Upper lobe of left lung (tissue), 6 donors: Measurements from ENCODE around the gene DOCK7. TPM values are rescaled to one million over a fixed set of nuclear protein-coding genes. Genes with fewer than 3 reads are reported as not detected.
"Not testable (repeated sequence)": the region's sequence is repeated elsewhere in the genome, so short reads cannot be mapped to it uniquely, and the experiment has no call there.

Experiments
- ATAC-seq, 2 donors: fragments of 200-7000 bp; cut with Tn5 transposase; one replicate each; pipeline ENCODE4 v1.9.1; 2022; ENCODE audit warnings: mild to moderate bottlenecking in 2 of 2, moderate library complexity in 2 of 2; ENCODE audit not compliant: low FRiP score in 2 of 2
- DNase-seq, 2 donors: peaks; one replicate each; pipeline ENCODE4 v3.0.0-alpha.2; 2019 to 2020
- H3K27ac ChIP-seq, 4 donors: fragments of 200-600 bp; sonication (generic); one replicate each; pipeline ENCODE4 v1.5.1; 2016 to 2019
- H3K27me3 ChIP-seq, 4 donors: fragments of 200-600 bp; sonication (generic); one replicate each; pipeline ENCODE4 v1.5.1; 2017 to 2019
- H3K36me3 ChIP-seq, 4 donors: fragments of 200-600 bp; sonication (generic); one replicate each; pipeline ENCODE4 v1.5.1; 2016 to 2019
- H3K4me1 ChIP-seq, 4 donors: fragments of 200-600 bp; sonication (generic); one replicate each; pipeline ENCODE4 v1.5.1; 2018 to 2019
- H3K4me3 ChIP-seq, 4 donors: fragments of 200-600 bp; sonication (generic); one replicate each; pipeline ENCODE4 v1.5.1; 2017 to 2019; ENCODE audit warnings: mild to moderate bottlenecking in 2 of 4, moderate library complexity in 1 of 4
- H3K9me3 ChIP-seq, 4 donors: fragments of 200-600 bp; sonication (generic); one replicate each; pipeline ENCODE4 v1.5.1; 2018 to 2019
- EP300 ChIP-seq, 4 donors: sonication (generic); formaldehyde crosslinking; IDR thresholded peaks; one replicate each; pipeline ENCODE4 v1.5.1; 2017; ENCODE audit warnings: antibody characterized with exemption in 4 of 4, control low read depth in 2 of 4
- POLR2A ChIP-seq, 4 donors: fragments of 450-650 bp; IDR thresholded peaks; one replicate each; pipeline ENCODE4 v1.5.1; 2016 to 2017; ENCODE audit warnings: antibody characterized with exemption in 4 of 4, mild to moderate bottlenecking in 2 of 4
- POLR2AphosphoS5 ChIP-seq, 2 donors: sonication (generic); formaldehyde crosslinking; IDR thresholded peaks; one replicate each; pipeline ENCODE4 v1.5.1; 2017; ENCODE audit warnings: antibody characterized with exemption in 2 of 2
- WGBS, 2 donors: methylation state at CpG; one replicate each; pipeline ENCODE4 v1.1.5; 2017 to 2018; 5-methylcytosine and 5-hydroxymethylcytosine counted together
- total RNA-seq, 6 donors: library from RNA; depleted of rRNA in 4 of 6; stranded (reverse); fragments of >200 nt in 4 of 6; gene quantifications; one replicate each; pipeline versions ENCODE4 v1.1.0 to v1.2.1, GENCODE V29; 2016 to 2021
- TF ChIP-seq, protein P1 (sequence below), 6 experiments: fragments of 450-650 bp in 4 of 6; fragments of 200-600 bp in 2 of 6; sonication (generic) in 2 of 6; IDR thresholded peaks; one replicate each; pipeline ENCODE4 v1.5.1; 2016 to 2019; ENCODE audit warnings: antibody characterized with exemption in 6 of 6
- donor health status: DM: no; HTN: no; CAD: no; lungs with moderate emphysema.
- donor health status: DM: no; HTN: yes; CAD: no; lungs with severe emphysema.

The DOCK7 gene
- total RNA-seq, 6 donors from 2014 or later = 19.4 to 31.9 (median 26.4) TPM

DNA sequence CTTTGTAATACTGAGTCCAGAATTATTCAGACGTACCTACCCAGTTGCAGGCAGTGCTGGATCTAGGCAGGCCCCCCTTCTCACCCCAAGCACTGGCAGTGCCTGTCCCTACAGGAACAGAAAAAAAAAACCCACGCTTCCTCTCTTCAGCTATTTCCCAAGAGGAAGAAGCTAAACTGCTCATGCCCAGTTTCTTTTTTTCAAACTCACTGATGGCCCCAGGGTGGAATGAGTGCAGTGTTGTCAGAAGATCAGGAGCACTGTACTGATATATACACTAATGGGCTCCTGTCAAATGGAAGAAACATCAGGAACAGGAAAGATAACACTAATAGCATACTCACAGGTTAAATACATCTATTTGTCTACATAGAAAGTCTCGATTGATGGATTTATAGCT lies 28.2 kb upstream of the DOCK7 start:
- no peak for DNase-seq
- H3K27me3 ChIP-seq = no peaks in the 10 kb centered on the region
- no peak overlapping the region for H3K4me3 ChIP-seq
- ATAC-seq = peak in 1 of 2 donors; percentile 65
- H3K36me3 ChIP-seq = no peaks in the 10 kb centered on the region
- H3K9me3 ChIP-seq = no peaks in the 10 kb centered on the region
- WGBS, 2 donors = 57 to 61% methylated on average over 3 of the region's 3 CpGs
- no peaks in the 10 kb centered on the region for H3K4me1 ChIP-seq
- no peak overlapping the region for H3K27ac ChIP-seq
- TF ChIP-seq EP300 (IDR thresholded peaks at IDR 0.05) (no peak), POLR2A (IDR thresholded peaks at IDR 0.05) (no peak), POLR2AphosphoS5 (IDR thresholded peaks at IDR 0.05) (no peak)
- TF ChIP-seq, protein P1, sequence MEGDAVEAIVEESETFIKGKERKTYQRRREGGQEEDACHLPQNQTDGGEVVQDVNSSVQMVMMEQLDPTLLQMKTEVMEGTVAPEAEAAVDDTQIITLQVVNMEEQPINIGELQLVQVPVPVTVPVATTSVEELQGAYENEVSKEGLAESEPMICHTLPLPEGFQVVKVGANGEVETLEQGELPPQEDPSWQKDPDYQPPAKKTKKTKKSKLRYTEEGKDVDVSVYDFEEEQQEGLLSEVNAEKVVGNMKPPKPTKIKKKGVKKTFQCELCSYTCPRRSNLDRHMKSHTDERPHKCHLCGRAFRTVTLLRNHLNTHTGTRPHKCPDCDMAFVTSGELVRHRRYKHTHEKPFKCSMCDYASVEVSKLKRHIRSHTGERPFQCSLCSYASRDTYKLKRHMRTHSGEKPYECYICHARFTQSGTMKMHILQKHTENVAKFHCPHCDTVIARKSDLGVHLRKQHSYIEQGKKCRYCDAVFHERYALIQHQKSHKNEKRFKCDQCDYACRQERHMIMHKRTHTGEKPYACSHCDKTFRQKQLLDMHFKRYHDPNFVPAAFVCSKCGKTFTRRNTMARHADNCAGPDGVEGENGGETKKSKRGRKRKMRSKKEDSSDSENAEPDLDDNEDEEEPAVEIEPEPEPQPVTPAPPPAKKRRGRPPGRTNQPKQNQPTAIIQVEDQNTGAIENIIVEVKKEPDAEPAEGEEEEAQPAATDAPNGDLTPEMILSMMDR (IDR thresholded peaks at IDR 0.05) = no peak

DNA sequence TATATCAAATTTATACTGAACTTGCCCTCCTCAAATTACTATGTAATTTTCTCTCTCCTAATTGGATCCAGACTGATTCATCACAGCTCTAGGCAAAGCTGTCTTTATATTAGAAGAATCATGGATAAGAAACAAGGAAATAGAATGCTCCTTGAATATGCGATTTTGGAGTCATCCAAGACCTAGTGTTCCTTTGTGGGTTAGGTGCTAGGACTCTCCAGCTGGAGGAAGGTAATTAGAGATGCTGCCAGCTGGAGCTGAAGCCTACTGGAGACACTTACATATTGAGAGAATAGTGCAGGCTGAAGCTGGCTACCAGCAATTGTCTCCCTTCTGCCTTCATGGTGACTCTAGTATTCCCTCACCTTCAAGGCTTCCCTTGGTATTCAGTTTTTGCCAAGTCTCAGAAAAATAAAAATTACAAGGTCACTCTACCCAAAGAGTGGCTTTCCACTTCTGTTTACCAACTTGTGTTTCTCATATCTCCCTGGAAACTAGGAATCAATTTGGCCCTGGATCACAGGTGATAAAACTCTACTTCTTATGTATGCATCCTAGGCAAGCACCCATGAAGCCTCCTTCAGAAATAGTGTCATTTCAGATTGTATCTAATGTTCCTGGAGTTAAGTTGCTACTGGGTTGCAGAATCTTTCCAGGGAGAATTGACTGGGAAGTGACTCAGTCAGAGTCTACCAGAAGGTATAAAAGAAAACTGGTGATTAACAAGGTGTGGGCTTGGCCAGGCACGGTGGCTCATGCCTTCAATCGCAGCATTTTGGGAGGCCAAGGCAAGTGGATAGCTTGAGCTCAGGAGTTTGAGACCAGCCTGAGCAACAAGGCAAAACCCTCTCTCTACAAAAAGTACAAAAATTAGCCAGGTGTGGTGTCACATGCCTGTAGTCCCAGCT lies 24.4 kb upstream of the DOCK7 start:
- H3K9me3 ChIP-seq = no peaks in the 10 kb centered on the region
- no peak overlapping the region for H3K4me3 ChIP-seq
- H3K27ac ChIP-seq = no peak overlapping the region
- no peak for TF ChIP-seq EP300 (IDR thresholded peaks at IDR 0.05)
- TF ChIP-seq, protein P1 (IDR thresholded peaks at IDR 0.05) = no peak
- TF ChIP-seq POLR2A (IDR thresholded peaks at IDR 0.05) = no peak
- no peak for TF ChIP-seq POLR2AphosphoS5 (IDR thresholded peaks at IDR 0.05)
- 87 to 94% methylated on average over 3 of the region's 3 CpGs for WGBS, 2 donors
- H3K4me1 ChIP-seq = no peaks in the 10 kb centered on the region
- no peak for DNase-seq
- no peak for ATAC-seq
- H3K36me3 ChIP-seq = no peaks in the 10 kb centered on the region
- H3K27me3 ChIP-seq = no peaks in the 10 kb centered on the region

DNA sequence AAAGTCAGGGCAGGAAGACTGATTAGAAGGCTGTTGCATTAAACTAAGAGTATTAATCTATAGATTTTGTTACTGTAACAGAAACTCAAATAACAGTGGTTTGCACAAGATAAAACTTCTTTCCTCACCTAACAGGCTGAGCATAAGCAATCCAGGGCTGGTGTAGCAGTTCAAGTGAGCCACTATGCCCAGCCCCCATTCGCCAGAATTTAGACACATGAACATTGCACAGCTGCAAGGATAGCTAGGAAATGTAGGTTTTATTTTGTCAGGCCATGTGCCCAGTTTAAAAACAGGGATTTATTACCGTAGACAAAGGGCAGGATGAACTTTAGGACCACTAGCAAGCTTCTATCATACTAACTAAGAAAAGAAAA lies 19.5 kb upstream of the DOCK7 start:
- TF ChIP-seq POLR2A (IDR thresholded peaks at IDR 0.05) = no peak
- no peak for TF ChIP-seq POLR2AphosphoS5 (IDR thresholded peaks at IDR 0.05)
- TF ChIP-seq, protein P1 (IDR thresholded peaks at IDR 0.05) = no peak
- no peak for TF ChIP-seq EP300 (IDR thresholded peaks at IDR 0.05)
- no peak overlapping the region for H3K4me3 ChIP-seq
- no peaks in the 10 kb centered on the region for H3K4me1 ChIP-seq
- 75 to 82% methylated on average over 2 of the region's 2 CpGs for WGBS, 2 donors
- ATAC-seq (no peak), DNase-seq (no peak)
- no peak overlapping the region for H3K27ac ChIP-seq
- H3K36me3 ChIP-seq = no peaks in the 10 kb centered on the region
- peaks cover 0 to 3% (median 0%) of the 10 kb centered on the region in 4 donors for H3K9me3 ChIP-seq
- H3K27me3 ChIP-seq = no peaks in the 10 kb centered on the region

DNA sequence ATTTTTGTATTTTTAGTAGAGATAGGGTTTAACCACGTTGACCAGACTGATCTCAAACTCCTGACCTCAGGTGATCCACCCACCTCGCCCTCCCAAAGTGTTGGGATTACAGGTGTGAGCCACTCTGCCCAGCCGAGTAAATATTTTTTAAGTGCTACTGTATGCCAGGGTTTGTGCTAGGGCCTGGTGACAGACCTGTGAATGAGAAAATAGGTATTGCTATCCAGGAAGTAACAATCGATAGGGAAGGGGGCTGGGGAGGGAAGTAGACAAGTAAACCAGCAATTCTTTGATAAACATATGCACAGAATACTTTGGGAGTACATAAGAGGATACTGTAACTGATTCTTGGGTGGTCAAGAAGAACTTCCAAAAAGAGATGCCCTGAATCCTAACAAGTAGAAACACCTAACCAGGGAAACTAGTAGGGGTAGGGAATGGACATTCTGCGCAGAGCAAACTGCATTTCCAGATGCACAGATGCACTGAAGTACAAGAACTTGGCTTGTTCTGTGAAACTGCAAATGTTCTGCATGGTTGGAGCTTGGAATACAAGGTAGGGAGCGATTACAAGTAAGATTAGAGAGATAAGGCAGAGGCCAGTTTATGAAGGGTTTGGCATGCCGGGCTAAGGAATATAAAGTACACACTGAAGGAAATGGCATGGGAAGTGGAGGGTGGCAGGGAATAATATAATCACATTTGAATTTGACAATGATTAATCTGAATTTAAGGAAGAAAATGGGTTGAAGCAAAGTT lies 19.0 kb upstream of the DOCK7 start:
- Histone ChIP-seq H3K36me3 (no peaks in the 10 kb centered on the region), H3K27ac (no peak overlapping the region), H3K27me3 (no peaks in the 10 kb centered on the region), H3K4me1 (no peaks in the 10 kb centered on the region), H3K9me3 (peaks cover 0 to 3% (median 0%) of the 10 kb centered on the region in 4 donors), H3K4me3 (no peak overlapping the region)
- ATAC-seq = no peak
- WGBS, 2 donors = 62 to 65% methylated on average over 6 of the region's 7 CpGs
- DNase-seq = no peak
- no peak for TF ChIP-seq EP300 (IDR thresholded peaks at IDR 0.05)
- no peak for TF ChIP-seq POLR2A (IDR thresholded peaks at IDR 0.05)
- TF ChIP-seq POLR2AphosphoS5 (IDR thresholded peaks at IDR 0.05) = no peak
- TF ChIP-seq, protein P1 (IDR thresholded peaks at IDR 0.05) = no peak

DNA sequence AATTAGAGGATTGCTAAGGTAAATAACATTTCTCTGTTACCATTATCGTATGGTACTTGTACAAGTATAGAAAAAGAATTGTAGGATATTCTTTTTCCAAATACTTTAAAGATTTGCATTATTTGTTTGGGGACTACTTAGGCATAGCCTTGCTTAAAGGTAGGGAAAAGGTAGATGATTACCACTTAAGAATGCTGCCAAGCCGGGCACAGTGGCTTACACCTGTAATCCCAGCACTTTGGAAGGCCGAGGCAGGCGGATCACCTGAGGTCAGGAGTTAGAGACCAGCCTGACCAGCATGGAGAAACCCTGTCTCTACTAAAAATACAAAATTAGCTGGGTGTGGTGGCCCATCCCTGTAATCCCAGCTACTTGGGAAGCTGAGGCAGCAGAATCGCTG lies 10.0 kb upstream of the DOCK7 start:
- not testable (repeated sequence) for ATAC-seq
- 91 to 95% methylated on average over 5 of the region's 5 CpGs for WGBS, 2 donors

DNA sequence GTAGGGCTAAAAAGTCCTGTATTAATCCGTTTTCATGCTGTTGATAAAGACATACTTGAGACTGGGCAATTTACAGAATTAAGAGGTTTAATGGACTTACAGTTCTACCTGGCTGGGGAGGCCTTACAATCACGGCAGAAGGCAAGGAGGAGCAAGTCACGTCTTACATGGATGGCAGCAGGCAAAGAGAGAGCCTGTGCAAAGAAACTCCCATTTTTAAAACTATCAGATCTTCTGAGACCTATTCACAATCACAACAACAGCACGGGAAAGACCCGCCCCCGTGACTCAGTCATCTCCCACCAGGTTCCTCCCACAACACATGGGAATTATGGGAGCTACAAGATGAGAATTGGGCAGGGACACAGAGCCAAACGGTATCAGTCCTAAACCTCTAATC lies 6.3 kb upstream of the DOCK7 start:
- not testable (repeated sequence) for H3K4me3 ChIP-seq, ATAC-seq, H3K27me3 ChIP-seq, H3K27ac ChIP-seq, DNase-seq, H3K36me3 ChIP-seq, H3K9me3 ChIP-seq
- WGBS, 2 donors = 86 to 90% methylated on average over 7 of the region's 7 CpGs
- H3K4me1 ChIP-seq = peaks cover 4 to 13% (median 12%) of the 10 kb centered on the region in 4 donors

More for the DNA sequence above, 10.0 kb upstream of the DOCK7 start:
- not testable (repeated sequence) for H3K36me3 ChIP-seq, H3K27me3 ChIP-seq, H3K27ac ChIP-seq, H3K4me1 ChIP-seq, H3K9me3 ChIP-seq, H3K4me3 ChIP-seq, DNase-seq
